Upper lobe of left lung (tissue), 6 donors: ENCODE results near the gene ZBTB40. TPM values are rescaled to one million over a fixed set of nuclear protein-coding genes. Genes with fewer than 3 reads are reported as not detected.

ENCODE experiments used
- ATAC-seq, 2 donors: fragments of 200-7000 bp; cut with Tn5 transposase; one replicate each; pipeline ENCODE4 v1.9.1; 2022; ENCODE audit warnings: mild to moderate bottlenecking in 2 of 2, moderate library complexity in 2 of 2; ENCODE audit not compliant: low FRiP score in 2 of 2
- DNase-seq, 2 donors: peaks; one replicate each; pipeline ENCODE4 v3.0.0-alpha.2; 2019 to 2020
- H3K27ac ChIP-seq, 4 donors: fragments of 200-600 bp; sonication (generic); one replicate each; pipeline ENCODE4 v1.5.1; 2016 to 2019
- H3K27me3 ChIP-seq, 4 donors: fragments of 200-600 bp; sonication (generic); one replicate each; pipeline ENCODE4 v1.5.1; 2017 to 2019
- H3K36me3 ChIP-seq, 4 donors: fragments of 200-600 bp; sonication (generic); one replicate each; pipeline ENCODE4 v1.5.1; 2016 to 2019
- H3K4me1 ChIP-seq, 4 donors: fragments of 200-600 bp; sonication (generic); one replicate each; pipeline ENCODE4 v1.5.1; 2018 to 2019
- H3K4me3 ChIP-seq, 4 donors: fragments of 200-600 bp; sonication (generic); one replicate each; pipeline ENCODE4 v1.5.1; 2017 to 2019; ENCODE audit warnings: mild to moderate bottlenecking in 2 of 4, moderate library complexity in 1 of 4
- H3K9me3 ChIP-seq, 4 donors: fragments of 200-600 bp; sonication (generic); one replicate each; pipeline ENCODE4 v1.5.1; 2018 to 2019
- CTCF ChIP-seq, 6 experiments: fragments of 450-650 bp in 4 of 6; fragments of 200-600 bp in 2 of 6; sonication (generic) in 2 of 6; IDR thresholded peaks; one replicate each; pipeline ENCODE4 v1.5.1; 2016 to 2019; ENCODE audit warnings: antibody characterized with exemption in 6 of 6
- EP300 ChIP-seq, 4 donors: sonication (generic); formaldehyde crosslinking; IDR thresholded peaks; one replicate each; pipeline ENCODE4 v1.5.1; 2017; ENCODE audit warnings: antibody characterized with exemption in 4 of 4, control low read depth in 2 of 4
- POLR2A ChIP-seq, 4 donors: fragments of 450-650 bp; IDR thresholded peaks; one replicate each; pipeline ENCODE4 v1.5.1; 2016 to 2017; ENCODE audit warnings: antibody characterized with exemption in 4 of 4, mild to moderate bottlenecking in 2 of 4
- POLR2AphosphoS5 ChIP-seq, 2 donors: sonication (generic); formaldehyde crosslinking; IDR thresholded peaks; one replicate each; pipeline ENCODE4 v1.5.1; 2017; ENCODE audit warnings: antibody characterized with exemption in 2 of 2
- WGBS, 2 donors: methylation state at CpG; one replicate each; pipeline ENCODE4 v1.1.5; 2017 to 2018; 5-methylcytosine and 5-hydroxymethylcytosine counted together
- total RNA-seq, 6 donors: library from RNA; depleted of rRNA in 4 of 6; stranded (reverse); fragments of >200 nt in 4 of 6; gene quantifications; one replicate each; pipeline versions ENCODE4 v1.1.0 to v1.2.1, GENCODE V29; 2016 to 2021
- donor health status: DM: no; HTN: no; CAD: no; lungs with moderate emphysema.
- donor health status: DM: no; HTN: yes; CAD: no; lungs with severe emphysema.

Gene ZBTB40
- total RNA-seq, 6 donors from 2014 or later: 18.1 to 62.9 (median 24.1) TPM

GRCh38 chr1:22535399-22535798 lies 83.7 kb downstream of the ZBTB40 start:
- ATAC-seq (no peak), DNase-seq (no peak)
- no peaks in the 10 kb centered on the region for H3K9me3 ChIP-seq
- no peaks in the 10 kb centered on the region for H3K27me3 ChIP-seq
- no peak overlapping the region for H3K27ac ChIP-seq
- WGBS, 2 donors: 85 to 93% methylated on average over 2 to 6 of the region's 6 CpGs
- H3K4me3 ChIP-seq: no peak overlapping the region
- no peaks in the 10 kb centered on the region for H3K4me1 ChIP-seq
- TF ChIP-seq CTCF (IDR thresholded peaks at IDR 0.05) (no peak), EP300 (IDR thresholded peaks at IDR 0.05) (no peak), POLR2A (IDR thresholded peaks at IDR 0.05) (no peak), POLR2AphosphoS5 (IDR thresholded peaks at IDR 0.05) (no peak)
- H3K36me3 ChIP-seq: no peaks in the 10 kb centered on the region

- ATAC-seq: peak in 1 of 2 donors; percentile 28
- 78% methylated on average over 3 to 7 of the region's 7 CpGs for WGBS, 2 donors
- no peaks in the 10 kb centered on the region for H3K9me3 ChIP-seq
These were observed 84.9 kb downstream of the ZBTB40 start for GRCh38 chr1:22536506-22536905.

GRCh38 chr1:22537441-22538139 lies 85.9 kb downstream of the ZBTB40 start:
- H3K27me3 ChIP-seq: no peaks in the 10 kb centered on the region
- H3K36me3 ChIP-seq: no peaks in the 10 kb centered on the region
- H3K27ac ChIP-seq: no peak overlapping the region
- H3K4me1 ChIP-seq: no peaks in the 10 kb centered on the region
- H3K9me3 ChIP-seq: no peaks in the 10 kb centered on the region
- 83 to 84% methylated on average over 13 of the region's 13 CpGs for WGBS, 2 donors
- DNase-seq: no peak
- no peak for ATAC-seq
- no peak overlapping the region for H3K4me3 ChIP-seq
- TF ChIP-seq POLR2AphosphoS5 (IDR thresholded peaks at IDR 0.05) (no peak), POLR2A (IDR thresholded peaks at IDR 0.05) (no peak), CTCF (IDR thresholded peaks at IDR 0.05) (no peak), EP300 (IDR thresholded peaks at IDR 0.05) (no peak)

More at GRCh38 chr1:22536506-22536905, 84.9 kb downstream of the ZBTB40 start:
- no peak for DNase-seq
- Histone ChIP-seq H3K27ac (no peak overlapping the region), H3K27me3 (no peaks in the 10 kb centered on the region), H3K4me1 (no peaks in the 10 kb centered on the region), H3K4me3 (no peak overlapping the region), H3K36me3 (no peaks in the 10 kb centered on the region)
- no peak for TF ChIP-seq POLR2A (IDR thresholded peaks at IDR 0.05)
- TF ChIP-seq POLR2AphosphoS5 (IDR thresholded peaks at IDR 0.05): no peak
- TF ChIP-seq CTCF (IDR thresholded peaks at IDR 0.05): no peak
- no peak for TF ChIP-seq EP300 (IDR thresholded peaks at IDR 0.05)

GRCh38 chr1:22539510-22540118 lies 88.0 kb downstream of the ZBTB40 start:
- no peak for DNase-seq
- Histone ChIP-seq H3K36me3 (no peaks in the 10 kb centered on the region), H3K4me3 (no peak overlapping the region), H3K4me1 (no peaks in the 10 kb centered on the region), H3K9me3 (no peaks in the 10 kb centered on the region), H3K27me3 (no peaks in the 10 kb centered on the region), H3K27ac (no peak overlapping the region)
- 73 to 75% methylated on average over 16 of the region's 16 CpGs for WGBS, 2 donors
- TF ChIP-seq CTCF (IDR thresholded peaks at IDR 0.05): no peak
- TF ChIP-seq EP300 (IDR thresholded peaks at IDR 0.05): no peak
- no peak for TF ChIP-seq POLR2AphosphoS5 (IDR thresholded peaks at IDR 0.05)
- no peak for TF ChIP-seq POLR2A (IDR thresholded peaks at IDR 0.05)
- ATAC-seq: no peak
